Hepatocyte (in vitro differentiated cells): ENCODE results near the gene LMO4. TPM values are rescaled to one million over a fixed set of nuclear protein-coding genes. Genes with fewer than 3 reads are reported as not detected.

Source experiments
- DNase-seq: peaks from one replicate; pipeline ENCODE4 v3.0.0-alpha.2; 2016; ENCODE audit warnings: low spot score
- H2AFZ ChIP-seq: fragments of 200-600 bp; sonication (generic); 2 replicates; pipeline ENCODE4 v1.6.0; 2016; ENCODE audit warnings: antibody characterized with exemption, mild to moderate bottlenecking
- H3K27ac ChIP-seq: fragments of 200-600 bp; sonication (generic); 2 replicates; pipeline ENCODE4 v1.5.1; 2016; ENCODE audit warnings: mild to moderate bottlenecking
- H3K27me3 ChIP-seq: fragments of 200-600 bp; sonication (generic); 2 replicates; pipeline ENCODE4 v1.6.1; 2016
- H3K36me3 ChIP-seq: fragments of 200-600 bp; sonication (generic); replicated peaks from 2 replicates; pipeline ENCODE4 v1.5.1; 2016; ENCODE audit warnings: low read depth; ENCODE audit not compliant: insufficient read depth
- H3K4me1 ChIP-seq: fragments of 200-600 bp; sonication (generic); 2 replicates; pipeline ENCODE4 v1.5.1; 2016; ENCODE audit warnings: mild to moderate bottlenecking, moderate library complexity; ENCODE audit not compliant: insufficient read depth
- H3K4me2 ChIP-seq: fragments of 200-600 bp; sonication (generic); 2 replicates; pipeline ENCODE4 v1.6.0; 2016
- H3K4me3 ChIP-seq: fragments of 200-600 bp; sonication (generic); 2 replicates; pipeline ENCODE4 v1.5.1; 2016; ENCODE audit warnings: mild to moderate bottlenecking
- H3K79me2 ChIP-seq: fragments of 200-600 bp; sonication (generic); 2 replicates; pipeline ENCODE4 v1.6.0; 2017; ENCODE audit warnings: mild to moderate bottlenecking
- H3K9me2 ChIP-seq: fragments of 200-600 bp; sonication (generic); replicated peaks from 2 replicates; pipeline ENCODE4 v1.6.0; 2017; ENCODE audit warnings: mild to moderate bottlenecking; ENCODE audit not compliant: insufficient read depth
- H3K9me3 ChIP-seq: fragments of 200-600 bp; sonication (generic); 2 replicates; pipeline ENCODE4 v1.5.1; 2016; ENCODE audit warnings: low read depth, mild to moderate bottlenecking
- H4K20me1 ChIP-seq: fragments of 200-600 bp; sonication (generic); 2 replicates; pipeline ENCODE4 v1.6.0; 2016; ENCODE audit warnings: mild to moderate bottlenecking; ENCODE audit not compliant: insufficient read depth, poor library complexity, severe bottlenecking
- EZH2 ChIP-seq: fragments of 200-600 bp; sonication (generic); IDR thresholded peaks from 2 replicates; pipeline ENCODE4 v1.6.1; 2016; ENCODE audit warnings: antibody characterized with exemption, mild to moderate bottlenecking, borderline replicate concordance
- EZH2phosphoT487 ChIP-seq: fragments of 200-600 bp; sonication (generic); IDR thresholded peaks from one replicate; pipeline ENCODE4 v1.6.1; 2018; ENCODE audit warnings: antibody characterized with exemption, mild to moderate bottlenecking, low read depth, moderate library complexity; ENCODE audit not compliant: unreplicated experiment, severe bottlenecking
- WGBS: methylation state at CpG from one replicate; pipeline ENCODE4 v1.1.6; 2016; ENCODE audit warnings: low lambda C conversion rate; ENCODE audit errors: missing lambda C conversion rate; 5-methylcytosine and 5-hydroxymethylcytosine counted together
- polyA plus RNA-seq: library from polyadenylated mRNA; unstranded; fragments of >200 nt; fragmentation: Nextera tagmentation; extraction: Ambion mirVana; gene quantifications from 2 replicates; pipeline ENCODE4 v1.2.1, GENCODE V29; 2016
- total RNA-seq: library from RNA; depleted of rRNA; stranded (reverse); fragments of >200 nt; gene quantifications from 2 replicates; pipeline ENCODE4 v1.2.3, GENCODE V29; 2014
- TF ChIP-seq, protein P1 (sequence below): fragments of 200-600 bp; sonication (generic); IDR thresholded peaks from 2 replicates; pipeline ENCODE4 v1.5.1; 2016; ENCODE audit warnings: antibody characterized with exemption, mild to moderate bottlenecking; ENCODE audit not compliant: poor library complexity

LMO4 gene
- total and polyA plus RNA-seq, 2 experiments from 2014 or later: 59.1 to 221 TPM

DNA sequence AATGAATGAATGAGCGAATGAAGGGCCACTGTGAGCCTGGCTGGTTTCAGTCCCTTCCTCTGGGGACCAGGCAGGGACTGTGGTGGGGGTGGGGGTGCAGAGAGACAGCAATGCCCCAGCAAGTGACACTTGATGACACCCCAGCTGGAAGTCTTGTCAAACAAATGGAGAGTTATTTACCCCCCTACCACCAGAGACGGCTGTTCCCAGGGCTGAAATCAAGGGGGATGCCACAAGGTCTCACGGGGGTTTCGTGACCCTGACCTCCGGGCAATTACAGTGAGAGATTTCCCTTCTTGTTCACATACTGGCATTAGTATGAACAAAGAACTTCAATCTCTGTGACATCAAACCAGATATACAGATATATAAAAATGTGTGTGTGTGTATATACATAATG is 34.0 kb upstream of the LMO4 start:
- no peaks in the 10 kb centered on the region for H3K9me3 ChIP-seq
- no peak overlapping the region for H2AFZ ChIP-seq
- H3K79me2 ChIP-seq: no peaks in the 10 kb centered on the region
- H4K20me1 ChIP-seq: no peaks in the 10 kb centered on the region
- H3K4me2 ChIP-seq: no peak overlapping the region
- no peak for DNase-seq
- no peaks in the 10 kb centered on the region for H3K27me3 ChIP-seq
- TF ChIP-seq, protein P1, sequence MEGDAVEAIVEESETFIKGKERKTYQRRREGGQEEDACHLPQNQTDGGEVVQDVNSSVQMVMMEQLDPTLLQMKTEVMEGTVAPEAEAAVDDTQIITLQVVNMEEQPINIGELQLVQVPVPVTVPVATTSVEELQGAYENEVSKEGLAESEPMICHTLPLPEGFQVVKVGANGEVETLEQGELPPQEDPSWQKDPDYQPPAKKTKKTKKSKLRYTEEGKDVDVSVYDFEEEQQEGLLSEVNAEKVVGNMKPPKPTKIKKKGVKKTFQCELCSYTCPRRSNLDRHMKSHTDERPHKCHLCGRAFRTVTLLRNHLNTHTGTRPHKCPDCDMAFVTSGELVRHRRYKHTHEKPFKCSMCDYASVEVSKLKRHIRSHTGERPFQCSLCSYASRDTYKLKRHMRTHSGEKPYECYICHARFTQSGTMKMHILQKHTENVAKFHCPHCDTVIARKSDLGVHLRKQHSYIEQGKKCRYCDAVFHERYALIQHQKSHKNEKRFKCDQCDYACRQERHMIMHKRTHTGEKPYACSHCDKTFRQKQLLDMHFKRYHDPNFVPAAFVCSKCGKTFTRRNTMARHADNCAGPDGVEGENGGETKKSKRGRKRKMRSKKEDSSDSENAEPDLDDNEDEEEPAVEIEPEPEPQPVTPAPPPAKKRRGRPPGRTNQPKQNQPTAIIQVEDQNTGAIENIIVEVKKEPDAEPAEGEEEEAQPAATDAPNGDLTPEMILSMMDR: no peak
- TF ChIP-seq EZH2: no peak
- TF ChIP-seq EZH2phosphoT487: no peak
- 88% methylated on average over 5 of the region's 5 CpGs for WGBS
- no peak overlapping the region for H3K27ac ChIP-seq
- H3K36me3 ChIP-seq: no peaks in the 10 kb centered on the region
- no peaks in the 10 kb centered on the region for H3K9me2 ChIP-seq
- H3K4me1 ChIP-seq: no peaks in the 10 kb centered on the region
- no peak overlapping the region for H3K4me3 ChIP-seq

DNA sequence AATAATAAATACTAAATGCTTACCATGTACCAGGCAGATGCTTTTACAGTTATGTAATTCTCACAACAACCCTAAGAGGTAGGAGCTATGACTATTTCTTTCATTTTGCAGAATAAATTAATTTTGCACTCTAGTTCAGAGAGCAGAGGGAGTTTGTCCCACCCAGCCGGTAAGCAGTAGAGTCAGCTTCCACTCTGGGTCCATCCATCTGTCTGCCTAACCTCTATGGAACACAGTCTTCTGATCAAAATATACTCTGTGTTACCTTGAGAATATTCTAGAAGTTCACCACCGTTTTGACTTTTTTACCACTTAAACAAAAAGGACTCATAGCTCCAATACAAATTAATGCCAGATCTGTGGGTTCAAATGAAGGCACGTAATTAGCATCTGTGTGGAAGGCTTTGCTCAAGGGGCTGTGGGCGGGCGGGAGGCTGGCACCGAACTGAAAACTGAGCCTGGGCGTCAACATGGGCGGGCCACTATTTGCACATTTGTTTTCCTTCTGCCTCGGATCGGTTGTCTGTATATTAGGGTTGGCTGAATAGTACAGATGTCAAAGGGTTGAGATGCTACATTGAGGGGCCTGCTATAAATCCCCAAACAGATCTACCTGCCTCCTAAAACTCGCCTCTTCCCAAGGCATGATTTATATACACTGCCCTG is 33.1 kb upstream of the LMO4 start:
- Histone ChIP-seq H3K4me1 (no peaks in the 10 kb centered on the region), H2AFZ (no peak overlapping the region), H3K27ac (no peak overlapping the region), H4K20me1 (no peaks in the 10 kb centered on the region), H3K4me3 (no peak overlapping the region), H3K9me2 (no peaks in the 10 kb centered on the region), H3K4me2 (no peak overlapping the region), H3K27me3 (no peaks in the 10 kb centered on the region), H3K79me2 (no peaks in the 10 kb centered on the region), H3K9me3 (no peaks in the 10 kb centered on the region), H3K36me3 (no peaks in the 10 kb centered on the region)
- no peak for DNase-seq
- WGBS: 66% methylated on average over 11 of the region's 11 CpGs
- TF ChIP-seq, protein P1: no peak
- TF ChIP-seq EZH2: no peak
- no peak for TF ChIP-seq EZH2phosphoT487

- Histone ChIP-seq H3K79me2 (no peaks in the 10 kb centered on the region), H4K20me1 (no peaks in the 10 kb centered on the region), H3K4me1 (no peaks in the 10 kb centered on the region), H3K9me2 (no peaks in the 10 kb centered on the region), H3K36me3 (no peaks in the 10 kb centered on the region), H3K4me2 (no peak overlapping the region), H2AFZ (no peak overlapping the region), H3K4me3 (no peak overlapping the region), H3K27me3 (no peaks in the 10 kb centered on the region), H3K27ac (no peak overlapping the region), H3K9me3 (no peaks in the 10 kb centered on the region)
- WGBS: 91% methylated on average over 6 of the region's 6 CpGs
- no peak for DNase-seq
- TF ChIP-seq, protein P1: no peak
- TF ChIP-seq EZH2phosphoT487 (no peak), EZH2 (no peak)
These were observed 32.5 kb upstream of the LMO4 start for GRCh38 chr1:87296206-87296605.
